HG02870 (cell line): Measurements from ENCODE around the gene PEX13.
"Not testable (repeated sequence)": the region's sequence is repeated elsewhere in the genome, so short reads cannot be mapped to it uniquely, and the experiment has no call there.

Source experiments
- ATAC-seq: cut with Tn5 transposase; IDR thresholded peaks from one replicate; pipeline ENCODE4 v1.9.1; 2021; ENCODE audit warnings: mild to moderate bottlenecking, moderate library complexity; ENCODE audit not compliant: unreplicated experiment

PEX13 gene

DNA sequence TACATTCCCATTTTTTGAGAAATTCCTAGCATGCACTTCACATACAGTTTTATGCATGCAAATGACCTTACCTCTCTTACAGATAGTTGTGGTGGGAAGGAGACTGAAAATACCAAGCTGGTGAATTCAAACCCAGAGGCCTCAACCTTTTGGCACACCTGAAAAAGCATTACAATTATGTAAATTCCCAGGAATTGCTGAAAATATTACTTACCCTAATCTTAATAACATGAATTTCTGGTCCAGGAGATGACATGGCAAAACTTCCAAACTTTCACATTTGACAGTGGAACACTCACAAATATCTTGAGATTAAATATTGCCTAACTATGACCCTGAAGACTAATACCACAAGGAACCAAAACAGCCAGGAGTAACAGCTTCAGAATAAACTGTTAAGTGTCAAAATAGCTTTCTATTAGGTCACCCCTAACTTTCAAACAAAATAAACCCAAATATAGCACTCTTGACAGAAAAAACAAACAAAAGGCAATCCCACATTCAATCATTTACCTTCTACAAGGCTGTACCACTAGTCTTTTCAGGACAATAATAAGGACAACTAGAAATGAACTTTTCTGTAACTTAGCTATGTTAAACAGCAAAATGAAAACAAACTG, 10.9 kb upstream of the PEX13 start:
- no peak for ATAC-seq

DNA sequence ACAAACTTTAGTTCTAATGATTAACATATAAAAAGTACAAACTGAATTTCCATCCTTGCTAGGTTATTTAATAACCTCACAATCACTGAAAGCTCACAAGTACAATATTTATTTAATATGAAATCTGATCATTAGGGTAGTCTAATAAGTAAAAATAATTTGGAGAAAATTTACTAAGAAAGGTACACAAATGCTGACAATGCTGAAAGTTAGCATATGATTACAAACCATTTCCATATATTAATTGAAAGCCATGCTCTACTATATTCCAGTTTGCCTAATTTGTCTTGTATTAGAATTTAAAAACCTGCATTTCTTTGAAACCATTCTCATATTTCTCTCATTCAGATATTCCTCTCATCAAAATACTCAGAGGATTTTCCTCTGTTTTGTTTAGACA, 8.2 kb upstream of the PEX13 start:
- no peak for ATAC-seq

- ATAC-seq, result no peak
Observed at GRCh38 chr2:61011678-61012077, 5.8 kb upstream of the PEX13 start.

GRCh38 chr2:61012303-61012702, 5.2 kb upstream of the PEX13 start:
- not testable (repeated sequence) for ATAC-seq

GRCh38 chr2:61013382-61013781, 4.1 kb upstream of the PEX13 start:
- ATAC-seq, result no peak

- ATAC-seq, result no peak
Observed at GRCh38 chr2:61014763-61015162, 2.8 kb upstream of the PEX13 start.

DNA sequence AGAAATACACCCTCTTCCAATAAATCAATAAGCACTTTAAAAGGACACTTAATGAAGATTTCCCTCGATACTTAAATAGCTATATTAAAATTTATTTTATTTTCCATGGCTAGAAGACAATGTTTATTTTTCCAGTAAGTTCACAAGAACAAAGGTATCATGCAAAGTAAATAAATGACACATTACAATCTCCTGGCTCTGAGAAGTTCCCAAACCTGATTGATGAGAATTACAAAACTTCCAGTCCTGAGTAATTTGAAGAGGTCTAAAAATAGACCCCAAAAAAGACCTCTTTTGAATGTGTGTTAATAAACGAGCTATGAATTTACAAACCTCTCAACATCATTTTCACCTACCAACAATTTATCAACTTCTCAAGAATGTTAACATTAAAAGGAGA, 1.5 kb upstream of the PEX13 start:
- no peak for ATAC-seq

- ATAC-seq, result peak; percentile 26
Observed at GRCh38 chr2:61016392-61017002, 1.0 kb upstream of the PEX13 start.

GRCh38 chr2:61017003-61017555, 441 bp upstream of the PEX13 start:
- ATAC-seq, result peak; percentile 44

- ATAC-seq, result no peak
Observed at GRCh38 chr2:61018318-61018755, 817 bp downstream of the PEX13 start.

GRCh38 chr2:61018798-61019197, 1.3 kb downstream of the PEX13 start:
- ATAC-seq, result no peak

- ATAC-seq, result no peak
Observed at GRCh38 chr2:61021228-61021660, 3.7 kb downstream of the PEX13 start.

DNA sequence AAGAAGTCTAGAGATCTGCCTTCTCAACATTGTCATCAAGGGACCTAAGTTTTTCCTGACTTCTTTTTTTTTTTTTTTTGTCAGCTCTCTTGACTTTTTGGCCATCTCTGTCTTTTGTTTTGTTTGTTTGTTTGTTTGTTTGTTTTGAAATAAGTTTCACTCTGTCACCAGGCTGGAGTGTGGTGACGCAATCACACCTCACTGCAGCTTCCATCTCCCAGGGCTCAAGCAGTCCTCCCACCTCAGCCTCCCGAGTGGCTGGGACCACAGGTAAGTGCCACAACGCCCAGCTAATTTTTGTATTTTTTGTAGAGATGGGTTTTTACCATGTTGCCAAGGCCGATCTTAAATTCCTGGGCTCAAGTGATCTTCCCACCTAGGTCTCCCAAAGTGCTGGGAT, 6.2 kb downstream of the PEX13 start:
- ATAC-seq, result no peak

DNA sequence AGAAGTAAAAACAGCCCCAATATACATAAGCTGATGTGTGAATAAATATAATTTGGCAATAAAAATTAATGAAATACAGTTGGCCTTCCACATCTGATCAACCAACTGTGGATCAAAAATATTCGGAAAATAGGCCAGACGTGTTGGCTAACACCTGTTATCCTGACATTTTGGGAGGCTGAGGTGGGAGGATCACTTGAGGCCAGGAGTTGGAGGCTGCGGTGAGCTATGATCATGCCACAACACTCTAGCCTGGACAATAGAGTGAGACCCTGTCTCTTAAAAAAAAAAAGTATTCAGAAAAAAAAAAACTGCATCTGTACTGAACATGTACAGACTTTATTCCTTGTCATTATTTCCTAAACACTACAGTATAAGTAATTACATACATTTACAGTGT, 12.0 kb downstream of the PEX13 start:
- ATAC-seq, result no peak

- not testable (repeated sequence) for ATAC-seq
Observed at GRCh38 chr2:61034592-61034991, 17.1 kb downstream of the PEX13 start.

- not testable (repeated sequence) for ATAC-seq
Observed at GRCh38 chr2:61036643-61037042, 19.1 kb downstream of the PEX13 start.

DNA sequence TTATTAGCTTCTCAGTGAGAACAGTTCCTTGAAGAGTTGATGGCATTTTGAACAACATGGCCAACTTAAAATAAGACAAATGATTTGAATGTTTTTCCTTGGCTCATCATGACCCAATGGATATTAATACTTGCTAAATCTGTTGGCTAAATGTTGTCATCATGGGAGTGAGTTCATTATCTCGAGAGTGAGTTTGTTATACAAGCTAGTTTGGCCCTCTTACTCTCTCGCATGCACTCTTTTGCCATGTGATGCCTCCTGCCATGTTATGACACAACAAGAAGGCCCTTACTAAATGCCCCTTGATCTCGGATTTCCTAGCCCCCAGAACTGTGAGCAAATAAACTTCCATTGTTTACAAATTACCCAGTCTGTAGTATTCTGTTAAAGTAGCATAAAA, 25.3 kb downstream of the PEX13 start:
- ATAC-seq, result no peak

- ATAC-seq, result peak; percentile 65
Observed at GRCh38 chr2:61044636-61045035, 27.1 kb downstream of the PEX13 start.

DNA sequence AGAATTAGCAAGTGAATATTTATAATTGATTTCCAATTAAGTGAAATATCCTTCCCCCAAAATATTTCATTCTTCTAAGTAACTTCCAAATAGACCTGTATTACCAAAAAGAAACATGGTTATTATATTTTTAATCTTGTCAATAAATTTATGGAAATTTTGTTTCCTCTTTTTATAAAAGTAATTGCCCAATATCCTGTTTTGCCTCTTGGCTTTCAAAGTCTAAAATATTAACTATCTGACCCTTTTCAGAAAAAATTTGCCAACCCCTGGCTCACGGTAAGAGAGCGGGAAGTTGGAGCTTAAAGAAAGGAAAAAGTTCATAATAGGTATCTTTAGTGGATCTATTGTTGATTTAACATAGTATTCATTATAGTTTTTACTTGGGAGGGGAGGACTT, 27.7 kb downstream of the PEX13 start:
- no peak for ATAC-seq

GRCh38 chr2:61045999-61046398, 28.5 kb downstream of the PEX13 start:
- no peak for ATAC-seq

- no peak for ATAC-seq
Observed at GRCh38 chr2:61055557-61055956, 38.0 kb downstream of the PEX13 start.

- no peak for ATAC-seq
Observed at GRCh38 chr2:61057562-61057961, 40.0 kb downstream of the PEX13 start.

- no peak for ATAC-seq
Observed at GRCh38 chr2:61059382-61059781, 41.9 kb downstream of the PEX13 start.
